ENCODE data around the gene MMP28.

Gene MMP28

DNA sequence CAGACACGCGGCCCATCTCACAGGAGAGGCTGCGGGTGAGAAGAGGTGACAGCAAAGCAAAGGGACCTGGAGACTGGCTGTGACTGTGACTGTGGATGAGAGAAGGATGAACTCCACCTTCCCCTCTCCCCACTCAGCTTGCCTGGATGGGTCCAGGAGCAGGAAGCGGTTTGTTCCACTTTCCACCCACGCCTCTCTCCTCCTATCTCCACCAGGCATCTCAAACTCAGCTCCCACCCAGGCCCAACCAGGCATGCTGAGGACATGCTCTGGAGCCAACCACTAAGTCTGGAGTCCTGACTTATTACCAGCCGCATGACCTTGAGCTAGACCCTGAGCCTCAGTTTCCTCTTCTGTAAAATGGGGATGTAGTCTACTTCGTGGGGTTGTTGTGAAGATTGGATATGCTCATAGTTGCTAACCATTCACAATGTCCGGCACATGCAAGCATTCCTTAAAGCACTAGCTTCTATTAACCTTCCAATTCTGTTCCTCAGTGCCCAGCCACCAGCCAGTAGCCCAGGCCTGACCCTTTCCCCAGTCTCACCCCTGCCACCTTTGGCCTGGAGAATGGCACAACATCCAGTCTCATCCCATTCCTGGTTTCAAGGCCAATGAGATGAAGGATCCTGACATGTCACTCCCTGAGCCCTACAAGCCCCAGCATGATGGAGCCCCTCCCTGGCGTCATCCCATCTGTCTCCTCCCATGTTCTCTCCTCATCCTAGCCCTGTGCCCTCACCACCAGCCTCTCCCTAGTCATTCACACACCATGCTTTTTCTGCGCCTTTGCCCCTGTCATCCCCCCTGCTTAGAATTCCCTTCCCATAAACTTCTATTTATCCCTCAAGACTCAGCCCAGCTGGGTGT, 44.7 kb downstream of the MMP28 start:
- H3K9me3 ChIP-seq (ENCODE audit: control insufficient read depth, insufficient read depth, low read length) = no peaks in the 10 kb centered on the region
- H3K9me2 ChIP-seq (replicated peaks; ENCODE audit: control insufficient read depth, low read length) = no peaks in the 10 kb centered on the region
- TF ChIP-seq, protein P1, sequence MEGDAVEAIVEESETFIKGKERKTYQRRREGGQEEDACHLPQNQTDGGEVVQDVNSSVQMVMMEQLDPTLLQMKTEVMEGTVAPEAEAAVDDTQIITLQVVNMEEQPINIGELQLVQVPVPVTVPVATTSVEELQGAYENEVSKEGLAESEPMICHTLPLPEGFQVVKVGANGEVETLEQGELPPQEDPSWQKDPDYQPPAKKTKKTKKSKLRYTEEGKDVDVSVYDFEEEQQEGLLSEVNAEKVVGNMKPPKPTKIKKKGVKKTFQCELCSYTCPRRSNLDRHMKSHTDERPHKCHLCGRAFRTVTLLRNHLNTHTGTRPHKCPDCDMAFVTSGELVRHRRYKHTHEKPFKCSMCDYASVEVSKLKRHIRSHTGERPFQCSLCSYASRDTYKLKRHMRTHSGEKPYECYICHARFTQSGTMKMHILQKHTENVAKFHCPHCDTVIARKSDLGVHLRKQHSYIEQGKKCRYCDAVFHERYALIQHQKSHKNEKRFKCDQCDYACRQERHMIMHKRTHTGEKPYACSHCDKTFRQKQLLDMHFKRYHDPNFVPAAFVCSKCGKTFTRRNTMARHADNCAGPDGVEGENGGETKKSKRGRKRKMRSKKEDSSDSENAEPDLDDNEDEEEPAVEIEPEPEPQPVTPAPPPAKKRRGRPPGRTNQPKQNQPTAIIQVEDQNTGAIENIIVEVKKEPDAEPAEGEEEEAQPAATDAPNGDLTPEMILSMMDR (IDR thresholded peaks at IDR 0.05; ENCODE audit: low read depth, low read length, poor library complexity, severe bottlenecking) = no peak
- no peak for TF ChIP-seq EZH2phosphoT487 (IDR thresholded peaks at IDR 0.05; ENCODE audit: borderline replicate concordance, low read length)
- H3F3A ChIP-seq (ENCODE audit: control insufficient read depth, insufficient read depth) = no peaks in the 10 kb centered on the region
- H3K4me3 ChIP-seq (ENCODE audit: low read length) = no peak overlapping the region
- H3K4me2 ChIP-seq (ENCODE audit: low read length) = peak overlapping the region; percentile 20; the same call in 1 of the 2 replicates
- H4K20me1 ChIP-seq (ENCODE audit: control insufficient read depth, insufficient read depth, low read depth, low read length) = no peaks in the 10 kb centered on the region
- H3K79me2 ChIP-seq (ENCODE audit: control insufficient read depth, low read length) = no peaks in the 10 kb centered on the region
- H3K27ac ChIP-seq (ENCODE audit: low read depth, low read length) = no peak overlapping the region
- no peaks in the 10 kb centered on the region for H3K36me3 ChIP-seq (ENCODE audit: control insufficient read depth, low read length)
- H3K4me1 ChIP-seq (ENCODE audit: control insufficient read depth, low read length) = peaks cover 7% of the 10 kb centered on the region
- H3K27me3 ChIP-seq (ENCODE audit: control insufficient read depth, low read length) = peaks cover 40% of the 10 kb centered on the region

DNA sequence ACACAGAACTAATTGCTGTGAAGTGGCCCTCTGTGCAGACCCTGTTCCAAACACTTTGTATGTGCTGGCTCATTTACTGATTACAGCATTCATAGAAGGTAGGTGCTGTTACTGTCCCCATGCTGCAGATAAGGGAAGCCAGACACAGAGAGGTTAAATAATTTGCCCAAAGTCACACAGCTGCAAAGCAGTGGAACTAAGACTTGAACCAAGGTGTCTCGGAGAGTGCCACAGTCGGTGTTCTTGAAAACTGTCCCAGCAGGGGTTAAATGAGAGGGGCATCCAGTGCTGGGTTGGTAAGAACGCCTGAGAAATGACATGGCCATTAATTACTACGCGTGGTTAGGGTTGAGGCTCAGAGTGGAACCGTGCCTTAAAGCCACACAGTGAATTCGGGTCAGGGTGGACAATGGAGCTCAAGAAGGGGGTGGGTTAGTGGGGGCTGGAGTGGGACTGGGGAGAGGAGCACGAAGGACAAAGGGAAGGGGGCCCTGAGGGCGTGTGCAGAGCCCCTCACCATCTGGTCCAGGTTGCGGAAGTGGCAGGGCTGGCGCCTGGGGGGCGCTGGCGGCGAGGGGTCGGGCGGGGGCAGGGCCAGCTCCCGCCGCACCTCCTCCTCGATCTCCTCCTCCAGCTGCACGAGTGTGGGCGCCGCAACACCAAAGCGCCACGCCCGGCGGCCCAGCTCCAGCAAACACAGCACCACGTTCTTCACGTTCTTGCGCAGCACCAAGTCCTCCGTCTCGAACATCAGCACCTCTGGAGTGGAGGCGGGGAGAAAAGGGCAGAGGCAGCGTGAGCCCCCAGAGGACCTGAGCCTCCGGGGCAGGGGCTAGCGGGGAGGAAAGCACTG, 45.7 kb downstream of the MMP28 start:
- Histone ChIP-seq H3K79me2 (ENCODE audit: control insufficient read depth, low read length) (no peaks in the 10 kb centered on the region), H3K36me3 (ENCODE audit: control insufficient read depth, low read length) (no peaks in the 10 kb centered on the region), H3K4me2 (ENCODE audit: low read length) (peak overlapping the region; percentile 20), H3K9me3 (ENCODE audit: control insufficient read depth, insufficient read depth, low read length) (no peaks in the 10 kb centered on the region), H3K27ac (ENCODE audit: low read depth, low read length) (no peak overlapping the region), H4K20me1 (ENCODE audit: control insufficient read depth, insufficient read depth, low read depth, low read length) (no peaks in the 10 kb centered on the region), H3K9me2 (replicated peaks; ENCODE audit: control insufficient read depth, low read length) (no peaks in the 10 kb centered on the region), H3K4me1 (ENCODE audit: control insufficient read depth, low read length) (peaks cover 7% of the 10 kb centered on the region), H3F3A (ENCODE audit: control insufficient read depth, insufficient read depth) (no peaks in the 10 kb centered on the region), H3K27me3 (ENCODE audit: control insufficient read depth, low read length) (peaks cover 40% of the 10 kb centered on the region), H3K4me3 (ENCODE audit: low read length) (peak overlapping the region; percentile 15; the same call in 1 of the 2 replicates)
- TF ChIP-seq, protein P1 (IDR thresholded peaks at IDR 0.05; ENCODE audit: low read depth, low read length, poor library complexity, severe bottlenecking) = no peak
- 0 out of 2 replicates have a peak, but pooled peaks have one; percentile 45 for TF ChIP-seq EZH2phosphoT487 (IDR thresholded peaks at IDR 0.05; ENCODE audit: borderline replicate concordance, low read length)

DNA sequence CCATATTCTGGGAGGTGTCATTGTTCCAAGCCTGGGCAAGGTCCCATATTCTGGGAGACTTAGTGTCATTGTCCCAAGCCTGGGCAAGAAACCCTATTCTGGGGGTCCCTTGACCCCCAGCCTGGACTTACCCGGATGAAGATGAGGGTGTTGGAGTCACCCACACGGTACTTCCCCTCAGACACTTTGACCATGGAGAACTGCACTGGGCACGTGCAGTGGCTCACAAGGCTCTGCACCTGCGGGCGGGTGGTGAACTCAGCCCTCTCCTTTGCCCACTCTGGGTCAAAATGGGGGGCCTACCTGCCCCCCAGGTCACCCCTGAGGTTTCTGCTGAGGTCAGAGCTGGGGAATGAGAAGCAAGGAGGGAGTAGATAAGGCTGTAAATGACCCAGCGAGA, 46.5 kb downstream of the MMP28 start:
- H4K20me1 ChIP-seq (ENCODE audit: control insufficient read depth, insufficient read depth, low read depth, low read length) = no peaks in the 10 kb centered on the region
- peaks cover 7% of the 10 kb centered on the region for H3K4me1 ChIP-seq (ENCODE audit: control insufficient read depth, low read length)
- no peaks in the 10 kb centered on the region for H3K9me3 ChIP-seq (ENCODE audit: control insufficient read depth, insufficient read depth, low read length)
- no peak overlapping the region for H3K27ac ChIP-seq (ENCODE audit: low read depth, low read length)
- H3K9me2 ChIP-seq (replicated peaks; ENCODE audit: control insufficient read depth, low read length) = no peaks in the 10 kb centered on the region
- no peak overlapping the region for H3K4me2 ChIP-seq (ENCODE audit: low read length)
- no peaks in the 10 kb centered on the region for H3K36me3 ChIP-seq (ENCODE audit: control insufficient read depth, low read length)
- peaks cover 40% of the 10 kb centered on the region for H3K27me3 ChIP-seq (ENCODE audit: control insufficient read depth, low read length)
- no peak overlapping the region for H3K4me3 ChIP-seq (ENCODE audit: low read length)
- no peaks in the 10 kb centered on the region for H3F3A ChIP-seq (ENCODE audit: control insufficient read depth, insufficient read depth)
- TF ChIP-seq, protein P1 (IDR thresholded peaks at IDR 0.05; ENCODE audit: low read depth, low read length, poor library complexity, severe bottlenecking) = no peak
- TF ChIP-seq EZH2phosphoT487 (IDR thresholded peaks at IDR 0.05; ENCODE audit: borderline replicate concordance, low read length) = no peak
- no peaks in the 10 kb centered on the region for H3K79me2 ChIP-seq (ENCODE audit: control insufficient read depth, low read length)
